Fibroblast of lung (primary cell): ENCODE results near the gene IL12A. TPM values are rescaled to one million over a fixed set of nuclear protein-coding genes. Genes with fewer than 3 reads are reported as not detected.

Experiments
- DNase-seq, 2 donors: peaks; one replicate each; pipeline versions ENCODE4 v3.0.0 to v3.0.0-alpha.2; 2010; ENCODE audit warnings: low read depth in 2 of 2
- H2AFZ ChIP-seq: 2 replicates; pipeline ENCODE4 v1.5.1; 2012; ENCODE audit warnings: low read length, control low read depth, inconsistent platforms
- H3K27ac ChIP-seq: 2 replicates; pipeline ENCODE4 v1.5.1; 2011; ENCODE audit warnings: low read length, control low read depth; ENCODE audit not compliant: insufficient read depth
- H3K27me3 ChIP-seq: 2 replicates; pipeline ENCODE4 v1.5.1; 2011; ENCODE audit warnings: mild to moderate bottlenecking, low read length; ENCODE audit not compliant: control insufficient read depth, insufficient read depth
- H3K36me3 ChIP-seq: 2 replicates; pipeline ENCODE4 v1.5.1; 2011; ENCODE audit warnings: low read length; ENCODE audit not compliant: control insufficient read depth, insufficient read depth
- H3K4me1 ChIP-seq: 2 replicates; pipeline ENCODE4 v1.5.1; 2011; ENCODE audit warnings: low read length; ENCODE audit not compliant: control insufficient read depth, insufficient read depth; ENCODE audit errors: extremely low read depth
- H3K4me2 ChIP-seq: 2 replicates; pipeline ENCODE4 v1.5.1; 2011; ENCODE audit warnings: low read length, control low read depth; ENCODE audit not compliant: insufficient read depth; ENCODE audit errors: extremely low read depth
- H3K4me3 ChIP-seq, 4 experiments: fragments of 200-600 bp in 1 of 4; sonication (generic) in 1 of 4; replicated peaks in 1 of 4; 2 replicates each; pipeline ENCODE4 v1.5.1; 2011 to 2016; ENCODE audit warnings: low read length in 4 of 4, low read depth in 3 of 4, mild to moderate bottlenecking in 3 of 4, control low read depth in 2 of 4, inconsistent platforms in 1 of 4, mixed read lengths in 1 of 4; ENCODE audit not compliant: insufficient read depth in 1 of 4; ENCODE audit errors: control extremely low read depth in 1 of 4
- H3K79me2 ChIP-seq: 2 replicates; pipeline ENCODE4 v1.5.1; 2012; ENCODE audit warnings: mild to moderate bottlenecking, low read length, inconsistent platforms; ENCODE audit not compliant: control insufficient read depth, insufficient read depth
- H3K9ac ChIP-seq: 2 replicates; pipeline ENCODE4 v1.5.1; 2011; ENCODE audit warnings: mild to moderate bottlenecking, low read length, control low read depth; ENCODE audit not compliant: insufficient read depth
- H3K9me3 ChIP-seq: 2 replicates; pipeline ENCODE4 v1.5.1; 2012; ENCODE audit warnings: low read depth, low read length; ENCODE audit not compliant: control insufficient read depth, insufficient read depth
- H4K20me1 ChIP-seq: 2 replicates; pipeline ENCODE4 v1.5.1; 2011; ENCODE audit warnings: low read length; ENCODE audit not compliant: control insufficient read depth, insufficient read depth; ENCODE audit errors: extremely low read depth
- EZH2 ChIP-seq: IDR thresholded peaks from 2 replicates; pipeline ENCODE4 v1.5.1; 2012; ENCODE audit warnings: low read length, control low read depth, mild to moderate bottlenecking; ENCODE audit errors: missing control alignments
- polyA plus RNA-seq, 2 donors: library from polyadenylated mRNA; depleted of rRNA in 1 of 2; stranded (reverse) in 1 of 2; unstranded in 1 of 2; fragments of >200 nt; gene quantifications; 2 replicates each; pipeline ENCODE4 v1.2.1, GENCODE V29; 2011 to 2012; ENCODE audit warnings: missing spikeins in 1 of 2
- total RNA-seq: library from RNA; depleted of rRNA; stranded (reverse); fragments of >200 nt; gene quantifications from 2 replicates; pipeline ENCODE4 v1.2.1, GENCODE V29; 2014
- TF ChIP-seq, protein P1 (sequence below), 2 donors: IDR thresholded peaks in 1 of 2; conservative IDR thresholded peaks in 1 of 2; 1 replicate in 1 of 2; 2 replicates in 1 of 2; pipeline ENCODE4 v1.5.1; 2011 to 2012; ENCODE audit warnings: low read length in 2 of 2, control low read depth in 1 of 2, inconsistent platforms in 1 of 2, low read depth in 1 of 2, mild to moderate bottlenecking in 1 of 2

The IL12A gene
- total and polyA plus RNA-seq, 2 donors (not counting 1 experiment from before 2014, with no cell fraction given), result 5.5 to 72.5 TPM

DNA sequence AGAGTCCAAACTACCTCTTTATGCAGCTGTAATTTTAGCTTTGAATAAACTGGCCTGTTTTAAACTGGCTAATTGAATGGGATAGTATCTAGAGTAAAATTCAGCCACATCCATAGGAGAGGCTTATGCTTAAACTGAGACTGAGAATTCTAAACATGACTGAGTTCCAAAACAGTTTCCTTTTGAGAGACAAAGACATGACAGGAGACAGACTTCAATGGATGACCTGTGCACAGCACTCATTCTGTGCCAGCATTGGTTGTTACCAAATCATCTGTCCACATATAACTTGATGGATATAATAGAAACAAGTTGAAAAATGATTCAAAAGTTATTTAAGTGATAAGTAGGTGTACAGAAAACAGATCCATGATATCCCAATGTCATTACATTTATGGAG, 20.9 kb downstream of the IL12A start:
- Histone ChIP-seq H3K4me2 (no peak overlapping the region), H3K9me3 (no peaks in the 10 kb centered on the region), H3K4me3 (no peak overlapping the region), H3K4me1 (peaks cover 3% of the 10 kb centered on the region), H3K9ac (no peak overlapping the region), H3K27me3 (no peaks in the 10 kb centered on the region), H3K79me2 (no peaks in the 10 kb centered on the region), H2AFZ (no peak overlapping the region), H3K36me3 (no peaks in the 10 kb centered on the region), H4K20me1 (no peaks in the 10 kb centered on the region), H3K27ac (no peak overlapping the region)
- TF ChIP-seq EZH2, result no peak
- TF ChIP-seq, protein P1, sequence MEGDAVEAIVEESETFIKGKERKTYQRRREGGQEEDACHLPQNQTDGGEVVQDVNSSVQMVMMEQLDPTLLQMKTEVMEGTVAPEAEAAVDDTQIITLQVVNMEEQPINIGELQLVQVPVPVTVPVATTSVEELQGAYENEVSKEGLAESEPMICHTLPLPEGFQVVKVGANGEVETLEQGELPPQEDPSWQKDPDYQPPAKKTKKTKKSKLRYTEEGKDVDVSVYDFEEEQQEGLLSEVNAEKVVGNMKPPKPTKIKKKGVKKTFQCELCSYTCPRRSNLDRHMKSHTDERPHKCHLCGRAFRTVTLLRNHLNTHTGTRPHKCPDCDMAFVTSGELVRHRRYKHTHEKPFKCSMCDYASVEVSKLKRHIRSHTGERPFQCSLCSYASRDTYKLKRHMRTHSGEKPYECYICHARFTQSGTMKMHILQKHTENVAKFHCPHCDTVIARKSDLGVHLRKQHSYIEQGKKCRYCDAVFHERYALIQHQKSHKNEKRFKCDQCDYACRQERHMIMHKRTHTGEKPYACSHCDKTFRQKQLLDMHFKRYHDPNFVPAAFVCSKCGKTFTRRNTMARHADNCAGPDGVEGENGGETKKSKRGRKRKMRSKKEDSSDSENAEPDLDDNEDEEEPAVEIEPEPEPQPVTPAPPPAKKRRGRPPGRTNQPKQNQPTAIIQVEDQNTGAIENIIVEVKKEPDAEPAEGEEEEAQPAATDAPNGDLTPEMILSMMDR (conservative IDR thresholded peaks at IDR 0.05 in 1 of 2, IDR thresholded peaks at IDR 0.05 in 1 of 2; ENCODE audit: low read depth in 1 of 2, low read length in 2 of 2), result no peak
- no peak for DNase-seq

DNA sequence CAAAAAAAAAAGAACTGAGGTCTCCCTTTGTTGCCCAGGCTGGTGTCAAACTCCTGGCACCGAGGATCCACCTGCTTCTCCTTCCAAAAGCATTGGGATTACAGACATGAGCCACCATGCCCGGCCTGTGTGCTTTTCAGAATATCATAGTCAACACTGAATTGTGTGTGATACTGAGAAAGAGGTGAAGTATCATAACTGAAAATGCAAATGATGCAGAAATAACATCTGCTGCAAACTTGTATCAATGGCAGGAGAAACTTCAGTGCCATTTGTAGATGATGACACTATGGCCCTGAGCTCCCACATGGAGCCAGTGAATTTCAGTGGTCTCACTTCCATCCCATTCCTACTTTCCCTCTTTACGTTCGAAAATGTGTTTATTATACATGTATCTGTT, 21.9 kb downstream of the IL12A start:
- peaks cover 3% of the 10 kb centered on the region for H3K4me1 ChIP-seq
- H3K9me3 ChIP-seq, result no peaks in the 10 kb centered on the region
- H3K4me3 ChIP-seq, result no peak overlapping the region
- TF ChIP-seq EZH2, result no peak
- TF ChIP-seq, protein P1 (conservative IDR thresholded peaks at IDR 0.05 in 1 of 2, IDR thresholded peaks at IDR 0.05 in 1 of 2; ENCODE audit: low read depth in 1 of 2, low read length in 2 of 2), result no peak
- no peaks in the 10 kb centered on the region for H3K79me2 ChIP-seq
- no peak overlapping the region for H2AFZ ChIP-seq
- no peaks in the 10 kb centered on the region for H3K36me3 ChIP-seq
- H3K27me3 ChIP-seq, result no peaks in the 10 kb centered on the region
- H3K9ac ChIP-seq, result no peak overlapping the region
- H3K4me2 ChIP-seq, result no peak overlapping the region
- no peak for DNase-seq
- no peak overlapping the region for H3K27ac ChIP-seq
- H4K20me1 ChIP-seq, result no peaks in the 10 kb centered on the region

DNA sequence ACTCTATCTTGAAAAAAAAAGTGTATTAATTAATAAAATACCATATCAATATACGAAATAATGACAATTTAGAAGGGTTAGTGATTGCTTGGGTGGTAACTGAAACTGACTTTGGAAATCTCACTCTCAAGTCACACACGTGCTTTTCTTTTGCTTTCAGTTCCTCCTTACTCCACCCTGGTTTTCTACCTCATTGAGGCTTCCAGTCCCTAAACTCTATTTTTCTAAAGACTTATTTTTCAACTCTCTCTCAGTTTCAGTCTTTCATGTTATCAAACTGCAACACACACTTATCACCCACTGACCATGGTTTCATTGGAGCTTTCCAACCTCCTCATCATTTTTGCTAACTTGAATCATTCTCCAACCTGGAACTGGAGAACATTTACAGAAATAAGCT, 23.5 kb downstream of the IL12A start:
- Histone ChIP-seq H3K9ac (no peak overlapping the region), H3K4me1 (no peaks in the 10 kb centered on the region), H3K36me3 (no peaks in the 10 kb centered on the region), H3K79me2 (no peaks in the 10 kb centered on the region), H3K4me3 (no peak overlapping the region), H3K9me3 (no peaks in the 10 kb centered on the region), H3K27me3 (no peaks in the 10 kb centered on the region), H3K27ac (no peak overlapping the region), H3K4me2 (no peak overlapping the region), H4K20me1 (no peaks in the 10 kb centered on the region), H2AFZ (no peak overlapping the region)
- TF ChIP-seq, protein P1 (conservative IDR thresholded peaks at IDR 0.05 in 1 of 2, IDR thresholded peaks at IDR 0.05 in 1 of 2; ENCODE audit: low read depth in 1 of 2, low read length in 2 of 2), result no peak
- TF ChIP-seq EZH2, result no peak
- DNase-seq, result no peak
